Testis (tissue), 2 donors: ENCODE data around the gene LTBP4.

Source experiments
- POLR2A ChIP-seq: fragments of 450-650 bp; IDR thresholded peaks from one replicate; pipeline ENCODE4 v1.6.1; 2017; ENCODE audit warnings: antibody characterized with exemption, mild to moderate bottlenecking, moderate library complexity
- TF ChIP-seq, protein P1 (sequence below), 3 experiments: fragments of 450-650 bp in 2 of 3; fragments of 200-600 bp in 1 of 3; sonication (generic) in 1 of 3; IDR thresholded peaks; one replicate each; pipeline ENCODE4 v1.5.1; 2016 to 2019; ENCODE audit warnings: antibody characterized with exemption in 3 of 3, mild to moderate bottlenecking in 2 of 3, moderate library complexity in 1 of 3

DNA sequence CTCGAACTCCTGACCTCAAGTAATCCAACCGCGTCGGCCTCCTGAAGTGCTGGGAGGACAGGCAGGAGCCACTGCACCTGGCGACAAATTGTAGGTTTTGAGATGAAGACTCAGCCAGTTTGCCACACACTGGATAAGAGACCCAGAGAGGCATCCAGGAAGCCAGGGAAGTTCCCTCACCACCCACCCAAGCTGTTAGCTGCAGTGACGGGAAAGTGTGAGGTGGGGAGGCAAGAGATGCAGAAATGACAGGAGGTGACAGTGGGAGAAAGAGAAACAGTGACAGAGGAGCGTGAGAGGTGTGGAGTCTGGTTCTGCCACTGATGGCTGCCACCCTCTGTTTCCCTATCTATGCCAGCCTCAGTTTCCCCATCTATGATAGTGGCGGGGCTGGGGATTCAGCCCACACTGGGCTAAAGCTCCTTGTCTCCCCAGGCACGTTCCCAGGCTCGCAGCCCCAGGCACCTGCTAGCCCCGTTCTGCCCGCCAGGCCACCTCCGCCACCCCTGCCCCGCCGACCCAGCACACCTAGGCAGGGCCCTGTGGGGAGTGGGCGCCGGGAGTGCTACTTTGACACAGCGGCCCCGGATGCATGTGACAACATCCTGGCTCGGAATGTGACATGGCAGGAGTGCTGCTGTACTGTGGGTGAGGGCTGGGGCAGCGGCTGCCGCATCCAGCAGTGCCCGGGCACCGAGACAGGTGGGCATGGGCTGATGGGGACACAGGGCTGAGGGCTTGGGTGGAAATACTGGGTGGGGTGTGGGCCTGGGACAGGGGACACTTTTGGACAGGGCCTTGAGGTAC lies 21.0 kb downstream of the LTBP4 start:
- no peak for TF ChIP-seq POLR2A
- TF ChIP-seq, protein P1, sequence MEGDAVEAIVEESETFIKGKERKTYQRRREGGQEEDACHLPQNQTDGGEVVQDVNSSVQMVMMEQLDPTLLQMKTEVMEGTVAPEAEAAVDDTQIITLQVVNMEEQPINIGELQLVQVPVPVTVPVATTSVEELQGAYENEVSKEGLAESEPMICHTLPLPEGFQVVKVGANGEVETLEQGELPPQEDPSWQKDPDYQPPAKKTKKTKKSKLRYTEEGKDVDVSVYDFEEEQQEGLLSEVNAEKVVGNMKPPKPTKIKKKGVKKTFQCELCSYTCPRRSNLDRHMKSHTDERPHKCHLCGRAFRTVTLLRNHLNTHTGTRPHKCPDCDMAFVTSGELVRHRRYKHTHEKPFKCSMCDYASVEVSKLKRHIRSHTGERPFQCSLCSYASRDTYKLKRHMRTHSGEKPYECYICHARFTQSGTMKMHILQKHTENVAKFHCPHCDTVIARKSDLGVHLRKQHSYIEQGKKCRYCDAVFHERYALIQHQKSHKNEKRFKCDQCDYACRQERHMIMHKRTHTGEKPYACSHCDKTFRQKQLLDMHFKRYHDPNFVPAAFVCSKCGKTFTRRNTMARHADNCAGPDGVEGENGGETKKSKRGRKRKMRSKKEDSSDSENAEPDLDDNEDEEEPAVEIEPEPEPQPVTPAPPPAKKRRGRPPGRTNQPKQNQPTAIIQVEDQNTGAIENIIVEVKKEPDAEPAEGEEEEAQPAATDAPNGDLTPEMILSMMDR (IDR thresholded peaks at IDR 0.05) = no peak
